HG02642 (cell line): Measurements from ENCODE around the gene NPEPPS.
A peak's percentile ranks its signal among the peaks of the same experiment; 100 is the strongest.

Source experiments
- ATAC-seq: cut with Tn5 transposase; IDR thresholded peaks from one replicate; pipeline ENCODE4 v1.9.1; 2021; ENCODE audit warnings: mild to moderate bottlenecking; ENCODE audit not compliant: unreplicated experiment, poor library complexity

NPEPPS gene

DNA sequence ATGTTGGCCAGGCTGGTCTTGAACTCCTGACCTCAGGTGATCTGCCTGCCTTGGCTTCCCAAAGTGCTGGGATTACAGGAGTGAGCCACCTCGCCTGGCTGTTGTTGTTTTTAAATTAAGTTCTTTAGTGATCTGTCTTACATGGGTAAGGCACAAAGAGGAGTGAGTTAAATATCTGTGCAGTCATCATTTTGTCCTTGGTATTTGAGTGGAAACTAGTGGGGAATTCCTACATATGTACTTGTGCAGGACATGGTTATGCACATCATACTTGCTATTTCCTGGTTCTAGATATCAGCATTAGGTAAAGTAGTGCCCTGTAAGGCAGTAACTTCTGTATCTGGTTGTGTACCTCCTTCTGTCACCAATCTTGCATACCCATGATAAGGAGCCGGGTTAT is 122.5 kb downstream of the NPEPPS start:
- no peak for ATAC-seq

- ATAC-seq = no peak
Measured at GRCh38 chr17:47654991-47655390, 124.1 kb downstream of the NPEPPS start.

DNA sequence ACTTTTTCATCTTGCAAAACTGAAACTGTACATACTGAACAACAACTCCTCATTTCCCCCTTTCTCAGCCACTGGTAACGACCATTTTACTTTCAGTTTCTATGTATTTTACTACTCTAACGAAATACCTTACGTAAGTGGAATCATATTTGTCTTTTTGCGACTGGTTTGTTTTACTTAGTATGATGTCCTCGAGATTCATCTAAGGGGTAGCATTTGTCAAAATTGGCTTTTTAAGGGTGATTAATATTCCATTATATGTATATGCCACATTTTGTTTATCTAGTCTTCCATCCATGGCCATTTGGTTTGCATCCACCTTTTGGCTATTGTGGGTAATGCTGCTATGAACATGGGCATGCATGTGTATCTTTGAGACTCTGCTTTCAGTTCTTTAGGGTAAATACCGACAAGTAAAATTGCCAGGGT is 129.2 kb downstream of the NPEPPS start:
- ATAC-seq = no peak

GRCh38 chr17:47663912-47664623 is 133.2 kb downstream of the NPEPPS start:
- peak; percentile 47 for ATAC-seq

- ATAC-seq = no peak
Measured at GRCh38 chr17:47664624-47664941, 133.7 kb downstream of the NPEPPS start.

GRCh38 chr17:47665655-47666054 is 134.7 kb downstream of the NPEPPS start:
- ATAC-seq = no peak

GRCh38 chr17:47669081-47669480 is 138.2 kb downstream of the NPEPPS start:
- no peak for ATAC-seq

DNA sequence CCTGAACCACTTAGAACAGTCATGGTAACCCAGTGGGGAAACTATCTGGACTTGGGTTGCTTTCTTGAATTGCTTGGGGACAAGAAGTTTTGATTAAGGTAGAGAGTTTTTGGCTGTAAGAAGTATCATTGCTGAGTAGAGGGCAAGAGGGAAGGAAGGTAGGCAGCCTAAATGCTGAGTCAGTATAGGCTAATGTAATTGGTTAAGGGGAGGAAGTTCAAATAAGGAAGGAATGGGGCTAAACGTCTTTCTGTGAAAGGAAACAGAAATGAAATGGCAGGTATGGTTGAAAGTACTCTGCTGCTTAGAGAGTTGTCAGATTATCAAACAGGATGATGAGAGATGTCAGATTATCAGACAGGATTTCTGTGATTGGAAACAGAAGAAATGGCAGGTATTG is 139.2 kb downstream of the NPEPPS start:
- ATAC-seq = no peak
